Keratinocyte (primary cell): ENCODE results near the gene ZSCAN22. TPM values are rescaled to one million over a fixed set of nuclear protein-coding genes. Genes with fewer than 3 reads are reported as not detected.
"Not testable (repeated sequence)": the region's sequence is repeated elsewhere in the genome, so short reads cannot be mapped to it uniquely, and the experiment has no call there.

ENCODE experiments used
- DNase-seq: peaks from one replicate; pipeline ENCODE4 v3.0.0-alpha.2; 2011; ENCODE audit warnings: low read depth, missing footprints, low spot score
- FAIRE-seq: peaks from 2 replicates; lab custom pipeline; 2011; peaks lifted over from hg19 to GRCh38; lab: Jason Lieb, UNC
- H2AFZ ChIP-seq: 2 replicates; pipeline ENCODE4 v1.6.0; 2012; ENCODE audit warnings: low read length, control low read depth, inconsistent platforms; ENCODE audit not compliant: control insufficient read depth
- H3K27ac ChIP-seq: 2 replicates; pipeline ENCODE4 v1.5.1; 2011; ENCODE audit warnings: low read length; ENCODE audit not compliant: control insufficient read depth, insufficient read depth
- H3K27me3 ChIP-seq: 3 replicates; pipeline ENCODE4 v1.6.0; 2011; ENCODE audit warnings: low read length; ENCODE audit not compliant: control insufficient read depth, insufficient read depth; ENCODE audit errors: extremely low read depth
- H3K36me3 ChIP-seq, 2 experiments: 2 replicates in 1 of 2; 3 replicates in 1 of 2; pipeline ENCODE4 v1.5.1; 2011; ENCODE audit warnings: low read length in 2 of 2, mild to moderate bottlenecking in 1 of 2; ENCODE audit not compliant: control insufficient read depth in 2 of 2, insufficient read depth in 2 of 2; ENCODE audit errors: extremely low read depth in 1 of 2
- H3K4me1 ChIP-seq: 3 replicates; pipeline ENCODE4 v1.5.1; 2011; ENCODE audit warnings: low read length; ENCODE audit not compliant: control insufficient read depth, insufficient read depth; ENCODE audit errors: extremely low read depth
- H3K4me2 ChIP-seq: 3 replicates; pipeline ENCODE4 v1.6.0; 2011; ENCODE audit warnings: low read depth, low read length; ENCODE audit not compliant: control insufficient read depth, insufficient read depth; ENCODE audit errors: extremely low read depth
- H3K4me3 ChIP-seq, 3 experiments: fragments of 200-600 bp in 1 of 3; sonication (generic) in 1 of 3; 2 replicates in 2 of 3; 3 replicates in 1 of 3; pipeline ENCODE4 v1.5.1; 2011 to 2016; ENCODE audit warnings: low read length in 3 of 3, mild to moderate bottlenecking in 3 of 3, control low read depth in 2 of 3, inconsistent platforms in 1 of 3, low read depth in 1 of 3, mixed read lengths in 1 of 3, mixed run types in 1 of 3, moderate library complexity in 1 of 3; ENCODE audit not compliant: control insufficient read depth in 2 of 3, insufficient read depth in 2 of 3; ENCODE audit errors: extremely low read depth in 1 of 3
- H3K79me2 ChIP-seq: 2 replicates; pipeline ENCODE4 v1.6.0; 2012; ENCODE audit warnings: low read length; ENCODE audit not compliant: control insufficient read depth, insufficient read depth
- H3K9ac ChIP-seq: 3 replicates; pipeline ENCODE4 v1.6.0; 2011; ENCODE audit warnings: low read length; ENCODE audit not compliant: control insufficient read depth, insufficient read depth; ENCODE audit errors: extremely low read depth
- H3K9me1 ChIP-seq: 3 replicates; pipeline ENCODE4 v1.6.0; 2011; ENCODE audit warnings: low read length; ENCODE audit not compliant: control insufficient read depth, insufficient read depth; ENCODE audit errors: extremely low read depth
- H3K9me3 ChIP-seq: 2 replicates; pipeline ENCODE4 v1.5.1; 2012; ENCODE audit warnings: low read depth, low read length; ENCODE audit not compliant: control insufficient read depth
- H4K20me1 ChIP-seq: 3 replicates; pipeline ENCODE4 v1.6.0; 2011; ENCODE audit warnings: low read length; ENCODE audit not compliant: control insufficient read depth, insufficient read depth; ENCODE audit errors: extremely low read depth
- CTCF ChIP-seq, 3 experiments: IDR thresholded peaks in 1 of 3; conservative IDR thresholded peaks in 1 of 3; optimal IDR thresholded peaks in 1 of 3; 2 replicates in 2 of 3; 3 replicates in 1 of 3; pipeline versions ENCODE3 to v1.5.1; 2011; ENCODE audit warnings: low read length in 3 of 3, mild to moderate bottlenecking in 3 of 3, moderate library complexity in 2 of 3, control low read depth in 1 of 3, inconsistent platforms in 1 of 3; ENCODE audit not compliant: insufficient read depth in 2 of 3; ENCODE audit errors: extremely low read depth in 1 of 3
- EZH2 ChIP-seq: IDR thresholded peaks from one replicate; pipeline ENCODE4 v1.6.1; 2012; ENCODE audit warnings: inconsistent platforms, mild to moderate bottlenecking, low read length, moderate library complexity
- dilution Hi-C: fragments of 300-500 bp; cut with MboI; formaldehyde crosslinking; loops from one replicate; pipeline ENCODE4 v1.7.0; 2020; ENCODE audit warnings: low sequenced_read_pairs; ENCODE audit not compliant: extremely low pct_ligation_motif_present
- polyA plus RNA-seq, 5 experiments: library from polyadenylated mRNA; depleted of rRNA in 3 of 5; stranded (reverse) in 3 of 5; stranded (forward) in 1 of 5; unstranded in 1 of 5; fragments of >200 nt; gene quantifications; 1 replicate in 1 of 5; 2 replicates in 3 of 5; 3 replicates in 1 of 5; pipeline versions ENCODE4 v1.2.1 to v1.2.3, GENCODE V29; 2011 to 2012; ENCODE audit warnings: missing spikeins in 2 of 5, low read depth in 1 of 5, low replicate concordance in 1 of 5

Gene ZSCAN22
- polyA plus RNA-seq, 1 donor (not counting 4 experiments of a cell fraction or from before 2014, with no cell fraction given), result 2.5 TPM

- dilution Hi-C loops, result no loop called here
- Histone ChIP-seq H3K27me3 (peaks cover 37% of the 10 kb centered on the region), H3K79me2 (no peaks in the 10 kb centered on the region), H3K27ac (no peak overlapping the region), H3K4me1 (no peaks in the 10 kb centered on the region), H4K20me1 (no peaks in the 10 kb centered on the region), H3K9me1 (no peaks in the 10 kb centered on the region), H3K9ac (peak overlapping the region; percentile 44), H3K4me3 (peak overlapping the region; percentile 51 to 78 (median 76)), H3K36me3 (no peaks in the 10 kb centered on the region), H3K9me3 (no peaks in the 10 kb centered on the region), H3K4me2 (peak overlapping the region; percentile 88), H2AFZ (peak overlapping the region; percentile 76)
- DNase-seq (no peak), FAIRE-seq (no peak)
- no peak for TF ChIP-seq CTCF (optimal IDR thresholded peaks at IDR 0.05 in 1 of 3, IDR thresholded peaks at IDR 0.05 in 1 of 3, conservative IDR thresholded peaks at IDR 0.05 in 1 of 3; ENCODE audit: extremely low read depth in 1 of 3, insufficient read depth in 2 of 3, low read length in 3 of 3)
- TF ChIP-seq EZH2, result no peak
Observed at GRCh38 chr19:58346961-58347929, 20.5 kb downstream of the ZSCAN22 start.

- not testable (repeated sequence) for H3K27ac ChIP-seq
Observed at GRCh38 chr19:58348080-58348479, 21.3 kb downstream of the ZSCAN22 start.

More at GRCh38 chr19:58348080-58348479, 21.3 kb downstream of the ZSCAN22 start:
- H3K79me2 ChIP-seq, dilution Hi-C loops, H3K9me1 ChIP-seq, H3K36me3 ChIP-seq, H4K20me1 ChIP-seq, DNase-seq, H3K4me1 ChIP-seq, H3K9me3 ChIP-seq, FAIRE-seq: not testable (repeated sequence)
- peak overlapping the region; percentile 51 to 78 (median 76) for H3K4me3 ChIP-seq
- H3K9ac ChIP-seq, result peak overlapping the region; percentile 44
- H3K27me3 ChIP-seq, result peaks cover 37% of the 10 kb centered on the region
- H3K4me2 ChIP-seq, result peak overlapping the region; percentile 88
- peak overlapping the region; percentile 56 for H2AFZ ChIP-seq
